ENCODE data around the gene HNRNPLL. TPM values are rescaled to one million over a fixed set of nuclear protein-coding genes. Genes with fewer than 3 reads are reported as not detected.

The HNRNPLL gene
- total and polyA plus RNA-seq, 2 of the 13 experiments (the other 11 are each of a cell fraction or from before 2014, with no cell fraction given), result 49.4 to 103 TPM

DNA sequence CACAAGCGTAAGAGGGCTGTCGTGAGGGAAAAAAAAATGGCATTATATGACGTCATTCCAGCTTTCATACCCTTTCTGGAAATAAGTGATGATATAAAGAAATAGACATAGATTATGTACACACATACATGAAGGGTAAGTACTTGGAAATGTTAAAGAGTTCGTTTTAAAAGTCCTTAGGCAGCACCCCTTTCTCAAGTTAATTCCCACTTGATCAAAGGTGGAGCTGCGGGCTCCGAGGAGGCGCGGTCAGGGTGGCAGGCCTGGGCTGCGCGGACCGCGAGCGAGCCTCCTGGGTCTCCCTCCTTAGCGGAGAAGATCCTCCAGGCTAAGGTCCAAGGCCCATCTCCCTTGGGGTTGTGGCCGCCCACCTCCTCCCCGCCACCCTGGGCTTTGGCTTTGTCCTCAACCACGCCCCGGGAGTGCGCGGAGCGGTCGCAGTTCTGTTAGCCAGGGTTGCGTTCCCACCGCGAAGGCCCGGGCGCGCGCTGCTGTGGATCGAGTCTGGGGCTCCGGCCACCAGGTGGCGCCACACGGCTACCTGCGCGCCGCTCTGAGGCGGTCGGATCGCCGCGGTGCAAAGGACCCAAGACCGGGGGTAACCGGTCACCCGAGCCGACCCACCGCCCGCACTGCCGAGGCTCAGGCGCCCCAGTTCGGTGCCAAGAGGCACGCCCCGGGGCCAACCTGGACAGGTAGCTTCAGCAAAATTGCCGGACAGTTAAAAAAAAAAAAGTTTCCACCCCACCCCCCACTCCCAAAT is 66.8 kb downstream of the HNRNPLL start (continued):
- peak; percentile 80; the same call in 1 of the 2 replicates for TF ChIP-seq ZSCAN30 (CRISPR knock-in tag; IDR thresholded peaks at IDR 0.05)
- peak; percentile 53 for TF ChIP-seq FOSL2 (CRISPR knock-in tag; IDR thresholded peaks at IDR 0.05)
- TF ChIP-seq FOXK2 (IDR thresholded peaks at IDR 0.05), result no peak
- 0 out of 2 replicates have a peak, but pooled peaks have one; percentile 48 for TF ChIP-seq RXRB (CRISPR knock-in tag; IDR thresholded peaks at IDR 0.05; ENCODE audit: borderline replicate concordance)
- TF ChIP-seq, protein P1, sequence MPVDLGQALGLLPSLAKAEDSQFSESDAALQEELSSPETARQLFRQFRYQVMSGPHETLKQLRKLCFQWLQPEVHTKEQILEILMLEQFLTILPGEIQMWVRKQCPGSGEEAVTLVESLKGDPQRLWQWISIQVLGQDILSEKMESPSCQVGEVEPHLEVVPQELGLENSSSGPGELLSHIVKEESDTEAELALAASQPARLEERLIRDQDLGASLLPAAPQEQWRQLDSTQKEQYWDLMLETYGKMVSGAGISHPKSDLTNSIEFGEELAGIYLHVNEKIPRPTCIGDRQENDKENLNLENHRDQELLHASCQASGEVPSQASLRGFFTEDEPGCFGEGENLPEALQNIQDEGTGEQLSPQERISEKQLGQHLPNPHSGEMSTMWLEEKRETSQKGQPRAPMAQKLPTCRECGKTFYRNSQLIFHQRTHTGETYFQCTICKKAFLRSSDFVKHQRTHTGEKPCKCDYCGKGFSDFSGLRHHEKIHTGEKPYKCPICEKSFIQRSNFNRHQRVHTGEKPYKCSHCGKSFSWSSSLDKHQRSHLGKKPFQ (CRISPR knock-in tag; IDR thresholded peaks at IDR 0.05; ENCODE audit: insufficient replicate concordance), result peak; percentile 18
- TF ChIP-seq, protein P2, sequence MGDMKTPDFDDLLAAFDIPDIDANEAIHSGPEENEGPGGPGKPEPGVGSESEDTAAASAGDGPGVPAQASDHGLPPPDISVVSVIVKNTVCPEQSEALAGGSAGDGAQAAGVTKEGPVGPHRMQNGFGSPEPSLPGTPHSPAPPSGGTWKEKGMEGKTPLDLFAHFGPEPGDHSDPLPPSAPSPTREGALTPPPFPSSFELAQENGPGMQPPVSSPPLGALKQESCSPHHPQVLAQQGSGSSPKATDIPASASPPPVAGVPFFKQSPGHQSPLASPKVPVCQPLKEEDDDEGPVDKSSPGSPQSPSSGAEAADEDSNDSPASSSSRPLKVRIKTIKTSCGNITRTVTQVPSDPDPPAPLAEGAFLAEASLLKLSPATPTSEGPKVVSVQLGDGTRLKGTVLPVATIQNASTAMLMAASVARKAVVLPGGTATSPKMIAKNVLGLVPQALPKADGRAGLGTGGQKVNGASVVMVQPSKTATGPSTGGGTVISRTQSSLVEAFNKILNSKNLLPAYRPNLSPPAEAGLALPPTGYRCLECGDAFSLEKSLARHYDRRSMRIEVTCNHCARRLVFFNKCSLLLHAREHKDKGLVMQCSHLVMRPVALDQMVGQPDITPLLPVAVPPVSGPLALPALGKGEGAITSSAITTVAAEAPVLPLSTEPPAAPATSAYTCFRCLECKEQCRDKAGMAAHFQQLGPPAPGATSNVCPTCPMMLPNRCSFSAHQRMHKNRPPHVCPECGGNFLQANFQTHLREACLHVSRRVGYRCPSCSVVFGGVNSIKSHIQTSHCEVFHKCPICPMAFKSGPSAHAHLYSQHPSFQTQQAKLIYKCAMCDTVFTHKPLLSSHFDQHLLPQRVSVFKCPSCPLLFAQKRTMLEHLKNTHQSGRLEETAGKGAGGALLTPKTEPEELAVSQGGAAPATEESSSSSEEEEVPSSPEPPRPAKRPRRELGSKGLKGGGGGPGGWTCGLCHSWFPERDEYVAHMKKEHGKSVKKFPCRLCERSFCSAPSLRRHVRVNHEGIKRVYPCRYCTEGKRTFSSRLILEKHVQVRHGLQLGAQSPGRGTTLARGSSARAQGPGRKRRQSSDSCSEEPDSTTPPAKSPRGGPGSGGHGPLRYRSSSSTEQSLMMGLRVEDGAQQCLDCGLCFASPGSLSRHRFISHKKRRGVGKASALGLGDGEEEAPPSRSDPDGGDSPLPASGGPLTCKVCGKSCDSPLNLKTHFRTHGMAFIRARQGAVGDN (CRISPR knock-in tag; IDR thresholded peaks at IDR 0.05), result peak; percentile 95
- peak; percentile 84; the same call in 1 of the 2 replicates for TF ChIP-seq ZNF124 (CRISPR knock-in tag; IDR thresholded peaks at IDR 0.05)
- TF ChIP-seq, protein P3, sequence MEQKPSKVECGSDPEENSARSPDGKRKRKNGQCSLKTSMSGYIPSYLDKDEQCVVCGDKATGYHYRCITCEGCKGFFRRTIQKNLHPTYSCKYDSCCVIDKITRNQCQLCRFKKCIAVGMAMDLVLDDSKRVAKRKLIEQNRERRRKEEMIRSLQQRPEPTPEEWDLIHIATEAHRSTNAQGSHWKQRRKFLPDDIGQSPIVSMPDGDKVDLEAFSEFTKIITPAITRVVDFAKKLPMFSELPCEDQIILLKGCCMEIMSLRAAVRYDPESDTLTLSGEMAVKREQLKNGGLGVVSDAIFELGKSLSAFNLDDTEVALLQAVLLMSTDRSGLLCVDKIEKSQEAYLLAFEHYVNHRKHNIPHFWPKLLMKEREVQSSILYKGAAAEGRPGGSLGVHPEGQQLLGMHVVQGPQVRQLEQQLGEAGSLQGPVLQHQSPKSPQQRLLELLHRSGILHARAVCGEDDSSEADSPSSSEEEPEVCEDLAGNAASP (CRISPR knock-in tag; IDR thresholded peaks at IDR 0.05; ENCODE audit: borderline replicate concordance), result peak; percentile 75
- no peak for TF ChIP-seq DNMT3B (CRISPR knock-in tag; conservative IDR thresholded peaks at IDR 0.05)
- no peak for TF ChIP-seq MAZ (IDR thresholded peaks at IDR 0.05; ENCODE audit: borderline replicate concordance, low read depth, low read length)
- peak; percentile 94 for TF ChIP-seq MAZ (CRISPR knock-in tag; IDR thresholded peaks at IDR 0.05; ENCODE audit: low read depth)
- TF ChIP-seq ATF7 (IDR thresholded peaks at IDR 0.05), result peak; percentile 100
- TF ChIP-seq ATF7 (CRISPR knock-in tag; IDR thresholded peaks at IDR 0.05), result peak; percentile 55; the same call in 1 of the 2 replicates
- peak; percentile 94 for TF ChIP-seq POGZ (CRISPR knock-in tag; IDR thresholded peaks at IDR 0.05)
- TF ChIP-seq, protein P4, sequence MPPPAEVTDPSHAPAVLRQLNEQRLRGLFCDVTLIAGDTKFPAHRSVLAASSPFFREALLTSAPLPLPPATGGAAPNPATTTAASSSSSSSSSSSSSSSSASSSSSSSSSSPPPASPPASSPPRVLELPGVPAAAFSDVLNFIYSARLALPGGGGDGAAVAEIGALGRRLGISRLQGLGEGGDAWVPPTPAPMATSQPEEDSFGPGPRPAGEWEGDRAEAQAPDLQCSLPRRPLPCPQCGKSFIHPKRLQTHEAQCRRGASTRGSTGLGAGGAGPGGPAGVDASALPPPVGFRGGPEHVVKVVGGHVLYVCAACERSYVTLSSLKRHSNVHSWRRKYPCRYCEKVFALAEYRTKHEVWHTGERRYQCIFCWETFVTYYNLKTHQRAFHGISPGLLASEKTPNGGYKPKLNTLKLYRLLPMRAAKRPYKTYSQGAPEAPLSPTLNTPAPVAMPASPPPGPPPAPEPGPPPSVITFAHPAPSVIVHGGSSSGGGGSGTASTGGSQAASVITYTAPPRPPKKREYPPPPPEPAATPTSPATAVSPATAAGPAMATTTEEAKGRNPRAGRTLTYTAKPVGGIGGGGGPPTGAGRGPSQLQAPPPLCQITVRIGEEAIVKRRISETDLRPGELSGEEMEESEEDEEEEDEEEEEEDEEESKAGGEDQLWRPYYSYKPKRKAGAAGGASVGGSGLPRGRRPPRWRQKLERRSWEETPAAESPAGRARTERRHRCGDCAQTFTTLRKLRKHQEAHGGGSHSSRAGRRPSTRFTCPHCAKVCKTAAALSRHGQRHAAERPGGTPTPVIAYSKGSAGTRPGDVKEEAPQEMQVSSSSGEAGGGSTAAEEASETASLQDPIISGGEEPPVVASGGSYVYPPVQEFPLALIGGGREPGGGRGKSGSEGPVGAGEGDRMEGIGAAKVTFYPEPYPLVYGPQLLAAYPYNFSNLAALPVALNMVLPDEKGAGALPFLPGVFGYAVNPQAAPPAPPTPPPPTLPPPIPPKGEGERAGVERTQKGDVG (CRISPR knock-in tag; IDR thresholded peaks at IDR 0.05; ENCODE audit: borderline replicate concordance), result peak; percentile 74; the same call in 1 of the 2 replicates
- TF ChIP-seq, protein P5, sequence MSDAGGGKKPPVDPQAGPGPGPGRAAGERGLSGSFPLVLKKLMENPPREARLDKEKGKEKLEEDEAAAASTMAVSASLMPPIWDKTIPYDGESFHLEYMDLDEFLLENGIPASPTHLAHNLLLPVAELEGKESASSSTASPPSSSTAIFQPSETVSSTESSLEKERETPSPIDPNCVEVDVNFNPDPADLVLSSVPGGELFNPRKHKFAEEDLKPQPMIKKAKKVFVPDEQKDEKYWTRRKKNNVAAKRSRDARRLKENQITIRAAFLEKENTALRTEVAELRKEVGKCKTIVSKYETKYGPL (CRISPR knock-in tag; IDR thresholded peaks at IDR 0.05), result no peak
- TF ChIP-seq NCOR1 (IDR thresholded peaks at IDR 0.05; ENCODE audit: borderline replicate concordance, low read length), result no peak
- no peak for TF ChIP-seq ZNF296 (CRISPR knock-in tag; conservative IDR thresholded peaks at IDR 0.05)
